ENCODE results near the gene SLIT3. TPM values are rescaled to one million over a fixed set of nuclear protein-coding genes. Genes with fewer than 3 reads are reported as not detected.

SLIT3 gene
- total RNA-seq, 1 experiment from 2014 or later = 0.44 TPM

DNA sequence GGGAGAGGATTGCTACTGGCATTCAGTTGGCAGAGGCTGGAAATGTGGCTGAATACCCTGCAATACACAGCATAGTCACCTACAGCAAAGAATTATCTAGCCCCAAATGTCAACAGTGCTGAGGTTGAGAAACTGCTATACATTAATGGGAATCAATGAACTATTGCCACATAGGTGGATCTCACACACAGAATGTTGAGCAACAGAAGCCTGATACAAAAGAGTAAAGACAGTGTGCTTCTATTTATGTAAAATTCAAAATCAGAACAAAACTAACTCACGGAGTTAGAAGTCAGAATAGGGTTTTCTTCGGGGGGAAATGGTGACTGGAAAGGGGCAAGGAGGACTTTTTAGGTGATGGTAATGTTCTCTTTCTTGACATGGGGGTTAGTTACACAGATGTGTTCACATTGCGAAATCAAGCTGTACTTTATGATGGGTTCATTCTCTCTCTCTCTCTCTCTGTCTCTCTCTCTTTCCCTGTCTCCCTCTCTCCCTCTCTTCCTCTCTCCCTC, 676.0 kb downstream of the SLIT3 start:
- Histone ChIP-seq H4K20me1 (ENCODE audit: low read length) (no peaks in the 10 kb centered on the region), H3K9ac (ENCODE audit: low read length) (no peak overlapping the region), H3K27me3 (ENCODE audit: low read length) (no peaks in the 10 kb centered on the region), H3F3A (ENCODE audit: low read length, unreplicated experiment) (no peaks in the 10 kb centered on the region), H2AFZ (ENCODE audit: low read length) (no peak overlapping the region), H3K9me2 (replicated peaks; ENCODE audit: low read length) (no peaks in the 10 kb centered on the region), H3K4me3 (ENCODE audit: low read length) (no peak overlapping the region), H3K79me2 (ENCODE audit: low read length) (no peaks in the 10 kb centered on the region), H3K4me2 (ENCODE audit: low read length) (no peak overlapping the region), H3K36me3 (ENCODE audit: low read depth, low read length) (no peaks in the 10 kb centered on the region), H3K4me1 (ENCODE audit: insufficient read depth, low read length) (no peaks in the 10 kb centered on the region), H3K27ac (ENCODE audit: low read length) (no peak overlapping the region), H3K9me3 (ENCODE audit: low read length) (no peaks in the 10 kb centered on the region)
- ChIA-PET CTCF (no interaction called here), POLR2A (ENCODE audit: unreplicated experiment) (no interaction called here)
- intact Hi-C loops (cut with micrococcal nuclease) = no loop called here
- TF ChIP-seq, protein P1, sequence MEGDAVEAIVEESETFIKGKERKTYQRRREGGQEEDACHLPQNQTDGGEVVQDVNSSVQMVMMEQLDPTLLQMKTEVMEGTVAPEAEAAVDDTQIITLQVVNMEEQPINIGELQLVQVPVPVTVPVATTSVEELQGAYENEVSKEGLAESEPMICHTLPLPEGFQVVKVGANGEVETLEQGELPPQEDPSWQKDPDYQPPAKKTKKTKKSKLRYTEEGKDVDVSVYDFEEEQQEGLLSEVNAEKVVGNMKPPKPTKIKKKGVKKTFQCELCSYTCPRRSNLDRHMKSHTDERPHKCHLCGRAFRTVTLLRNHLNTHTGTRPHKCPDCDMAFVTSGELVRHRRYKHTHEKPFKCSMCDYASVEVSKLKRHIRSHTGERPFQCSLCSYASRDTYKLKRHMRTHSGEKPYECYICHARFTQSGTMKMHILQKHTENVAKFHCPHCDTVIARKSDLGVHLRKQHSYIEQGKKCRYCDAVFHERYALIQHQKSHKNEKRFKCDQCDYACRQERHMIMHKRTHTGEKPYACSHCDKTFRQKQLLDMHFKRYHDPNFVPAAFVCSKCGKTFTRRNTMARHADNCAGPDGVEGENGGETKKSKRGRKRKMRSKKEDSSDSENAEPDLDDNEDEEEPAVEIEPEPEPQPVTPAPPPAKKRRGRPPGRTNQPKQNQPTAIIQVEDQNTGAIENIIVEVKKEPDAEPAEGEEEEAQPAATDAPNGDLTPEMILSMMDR (conservative IDR thresholded peaks at IDR 0.05; ENCODE audit: low read depth, low read length) = no peak
- TF ChIP-seq EZH2 (IDR thresholded peaks at IDR 0.05; ENCODE audit: low read length, unreplicated experiment) (no peak), EZH2phosphoT487 (IDR thresholded peaks at IDR 0.05; ENCODE audit: borderline replicate concordance, low read length) (no peak)
- ATAC-seq (no peak), DNase-seq (no peak)
- BruUV-seq (replicated peaks) = no TSS peak

DNA sequence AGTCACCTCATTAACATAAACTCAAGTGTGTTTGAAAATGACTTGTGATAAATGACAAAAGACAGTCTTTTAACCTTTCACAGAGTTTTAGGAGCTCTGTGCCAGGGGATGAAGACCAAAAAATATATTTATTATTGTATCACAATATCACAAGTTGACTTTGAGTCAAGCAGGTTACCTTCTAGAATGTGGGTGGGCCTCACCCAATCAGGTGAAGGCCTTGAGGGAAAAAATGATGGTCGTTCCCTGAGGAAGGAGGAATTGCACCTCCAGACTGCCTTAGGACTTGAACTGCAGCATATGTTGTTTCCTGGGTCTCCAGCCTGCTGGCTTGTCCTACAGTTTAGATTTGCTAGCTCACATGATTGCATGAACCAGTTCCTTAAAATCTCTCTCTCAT, 680.1 kb downstream of the SLIT3 start:
- Histone ChIP-seq H3K9ac (ENCODE audit: low read length) (no peak overlapping the region), H3K9me3 (ENCODE audit: low read length) (no peaks in the 10 kb centered on the region), H3K4me2 (ENCODE audit: low read length) (no peak overlapping the region), H3K79me2 (ENCODE audit: low read length) (no peaks in the 10 kb centered on the region), H3K27ac (ENCODE audit: low read length) (no peak overlapping the region), H4K20me1 (ENCODE audit: low read length) (no peaks in the 10 kb centered on the region), H2AFZ (ENCODE audit: low read length) (no peak overlapping the region), H3K4me1 (ENCODE audit: insufficient read depth, low read length) (no peaks in the 10 kb centered on the region), H3K9me2 (replicated peaks; ENCODE audit: low read length) (no peaks in the 10 kb centered on the region), H3F3A (ENCODE audit: low read length, unreplicated experiment) (no peaks in the 10 kb centered on the region), H3K4me3 (ENCODE audit: low read length) (no peak overlapping the region), H3K27me3 (ENCODE audit: low read length) (no peaks in the 10 kb centered on the region), H3K36me3 (ENCODE audit: low read depth, low read length) (no peaks in the 10 kb centered on the region)
- no TSS peak for BruUV-seq (replicated peaks)
- intact Hi-C loops (cut with micrococcal nuclease) = no loop called here
- POLR2A ChIA-PET (ENCODE audit: unreplicated experiment) = no interaction called here
- TF ChIP-seq, protein P1 (conservative IDR thresholded peaks at IDR 0.05; ENCODE audit: low read depth, low read length) = no peak
- TF ChIP-seq EZH2 (IDR thresholded peaks at IDR 0.05; ENCODE audit: low read length, unreplicated experiment) (no peak), EZH2phosphoT487 (IDR thresholded peaks at IDR 0.05; ENCODE audit: borderline replicate concordance, low read length) (no peak)
- CTCF ChIA-PET = no interaction called here
- DNase-seq = no peak
- no peak for ATAC-seq

DNA sequence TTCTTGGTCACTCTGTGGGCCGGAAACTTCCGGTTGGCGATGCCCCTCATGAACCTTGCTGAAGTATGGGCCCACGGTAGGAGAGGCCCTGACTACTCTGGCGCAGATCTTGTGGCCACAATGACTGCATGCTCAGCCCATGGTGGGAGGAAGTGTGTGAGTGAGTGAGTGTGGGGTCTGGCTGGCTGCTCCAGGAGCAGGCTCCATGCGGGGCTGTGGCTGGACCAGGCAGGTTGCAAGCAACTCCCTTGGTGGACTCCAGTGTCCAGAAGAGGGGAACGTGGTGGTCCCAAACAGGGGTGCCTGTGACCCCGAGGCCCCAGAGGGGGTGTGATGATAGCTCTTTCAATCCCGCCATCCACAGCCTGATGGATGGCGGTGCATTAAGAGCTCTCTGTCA, 686.3 kb downstream of the SLIT3 start:
- Histone ChIP-seq H3K9me3 (ENCODE audit: low read length) (no peaks in the 10 kb centered on the region), H4K20me1 (ENCODE audit: low read length) (no peaks in the 10 kb centered on the region), H3K4me2 (ENCODE audit: low read length) (no peak overlapping the region), H3K36me3 (ENCODE audit: low read depth, low read length) (no peaks in the 10 kb centered on the region), H3K27ac (ENCODE audit: low read length) (no peak overlapping the region), H3K4me3 (ENCODE audit: low read length) (no peak overlapping the region), H3K9me2 (replicated peaks; ENCODE audit: low read length) (no peaks in the 10 kb centered on the region), H3K79me2 (ENCODE audit: low read length) (no peaks in the 10 kb centered on the region), H3F3A (ENCODE audit: low read length, unreplicated experiment) (no peaks in the 10 kb centered on the region), H2AFZ (ENCODE audit: low read length) (no peak overlapping the region), H3K27me3 (ENCODE audit: low read length) (no peaks in the 10 kb centered on the region), H3K4me1 (ENCODE audit: insufficient read depth, low read length) (0 out of 2 replicates have a peak, but pooled peaks cover 5% of the 10 kb centered on the region), H3K9ac (ENCODE audit: low read length) (no peak overlapping the region)
- ChIA-PET CTCF (no interaction called here), POLR2A (ENCODE audit: unreplicated experiment) (no interaction called here)
- ATAC-seq (no peak), DNase-seq (no peak)
- BruUV-seq (replicated peaks) = no TSS peak
- intact Hi-C loops (cut with micrococcal nuclease) = loop anchor here (5.0 kb wide), 1 partner anchor 38 kb away; no protein-coding TSS in a partner anchor
- no peak for TF ChIP-seq EZH2phosphoT487 (IDR thresholded peaks at IDR 0.05; ENCODE audit: borderline replicate concordance, low read length)
- TF ChIP-seq, protein P1 (conservative IDR thresholded peaks at IDR 0.05; ENCODE audit: low read depth, low read length) = no peak
- no peak for TF ChIP-seq EZH2 (IDR thresholded peaks at IDR 0.05; ENCODE audit: low read length, unreplicated experiment)

Data from PC-3 (cell line).